ENCODE results near the gene CALCOCO2. TPM values are rescaled to one million over a fixed set of nuclear protein-coding genes. Genes with fewer than 3 reads are reported as not detected.

CALCOCO2 gene
- total and polyA plus RNA-seq, 2 of the 13 experiments (the other 11 are each of a cell fraction or from before 2014, with no cell fraction given): 72.9 to 111 TPM

DNA sequence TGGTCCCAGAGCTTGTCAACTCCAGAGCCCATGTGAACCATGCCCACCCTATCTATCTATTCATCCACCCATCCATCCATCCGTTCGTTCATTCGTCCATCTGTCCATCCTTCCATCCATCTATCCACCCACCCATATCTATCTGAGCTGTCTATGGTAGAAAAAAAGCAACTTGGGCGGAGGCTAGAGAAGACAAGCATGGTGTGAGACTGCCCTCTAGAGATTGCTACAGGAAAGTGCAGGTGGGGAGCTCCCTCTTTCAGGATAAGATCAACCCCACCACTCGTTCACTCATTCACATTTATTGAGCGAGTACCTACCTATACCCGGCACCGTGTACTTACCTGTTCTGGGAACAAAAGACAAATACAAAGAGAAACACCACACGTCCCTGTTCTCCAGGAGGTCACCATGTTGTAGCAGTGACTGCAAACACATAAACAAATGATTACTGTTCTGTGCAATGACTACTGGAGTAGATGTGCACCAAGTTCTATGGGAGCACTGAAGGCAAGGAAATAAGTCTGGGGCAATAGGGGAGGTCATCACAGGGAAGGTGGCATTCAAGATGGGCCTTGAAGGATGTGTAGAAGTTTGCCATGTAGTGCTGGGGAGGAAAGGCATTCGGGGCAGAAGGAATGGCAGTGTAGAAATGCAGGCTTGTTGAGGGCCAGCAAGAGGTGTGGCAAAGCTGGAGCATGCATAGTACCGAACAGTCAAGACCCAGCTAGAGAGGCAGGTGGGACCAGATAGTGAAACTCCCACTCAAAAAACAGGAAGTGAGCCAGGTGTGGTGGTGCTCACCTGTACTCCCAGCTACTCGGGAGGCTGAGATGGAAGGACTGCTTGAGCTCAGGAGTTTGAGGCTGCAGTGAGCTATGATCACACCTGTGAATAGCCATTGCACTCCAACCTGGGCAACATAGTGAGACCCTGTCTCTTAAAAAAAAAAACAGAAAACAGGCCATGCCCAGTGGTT is 48.4 kb downstream of the CALCOCO2 start (continued):
- no peak for TF ChIP-seq ZFP91 (CRISPR knock-in tag; IDR thresholded peaks at IDR 0.05; ENCODE audit: borderline replicate concordance)
- no peak for TF ChIP-seq ZNF18 (CRISPR knock-in tag; IDR thresholded peaks at IDR 0.05; ENCODE audit: insufficient replicate concordance)
- no peak for TF ChIP-seq ZMAT5 (CRISPR knock-in tag; IDR thresholded peaks at IDR 0.05; ENCODE audit: borderline replicate concordance, low read depth)
- TF ChIP-seq PTBP1 (IDR thresholded peaks at IDR 0.05; ENCODE audit: low read depth, low read length, poor library complexity, severe bottlenecking): no peak
- no peak for TF ChIP-seq ZNF296 (CRISPR knock-in tag; conservative IDR thresholded peaks at IDR 0.05)
- TF ChIP-seq ZNF652 (CRISPR knock-in tag; IDR thresholded peaks at IDR 0.05; ENCODE audit: borderline replicate concordance, low read depth): no peak
- no peak for TF ChIP-seq PLSCR1 (CRISPR knock-in tag; IDR thresholded peaks at IDR 0.05; ENCODE audit: borderline replicate concordance)
- TF ChIP-seq ZNF609 (CRISPR knock-in tag; IDR thresholded peaks at IDR 0.05; ENCODE audit: borderline replicate concordance): no peak
- no peak for TF ChIP-seq HIVEP1 (CRISPR knock-in tag; IDR thresholded peaks at IDR 0.05)
- TF ChIP-seq, protein P1, sequence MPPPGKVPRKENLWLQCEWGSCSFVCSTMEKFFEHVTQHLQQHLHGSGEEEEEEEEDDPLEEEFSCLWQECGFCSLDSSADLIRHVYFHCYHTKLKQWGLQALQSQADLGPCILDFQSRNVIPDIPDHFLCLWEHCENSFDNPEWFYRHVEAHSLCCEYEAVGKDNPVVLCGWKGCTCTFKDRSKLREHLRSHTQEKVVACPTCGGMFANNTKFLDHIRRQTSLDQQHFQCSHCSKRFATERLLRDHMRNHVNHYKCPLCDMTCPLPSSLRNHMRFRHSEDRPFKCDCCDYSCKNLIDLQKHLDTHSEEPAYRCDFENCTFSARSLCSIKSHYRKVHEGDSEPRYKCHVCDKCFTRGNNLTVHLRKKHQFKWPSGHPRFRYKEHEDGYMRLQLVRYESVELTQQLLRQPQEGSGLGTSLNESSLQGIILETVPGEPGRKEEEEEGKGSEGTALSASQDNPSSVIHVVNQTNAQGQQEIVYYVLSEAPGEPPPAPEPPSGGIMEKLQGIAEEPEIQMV (CRISPR knock-in tag; IDR thresholded peaks at IDR 0.05; ENCODE audit: low read depth): no peak
- 0 out of 2 replicates have a peak, but pooled peaks have one; percentile 53 for TF ChIP-seq ZNF44 (CRISPR knock-in tag; IDR thresholded peaks at IDR 0.05)
- TF ChIP-seq ZMYM2 (CRISPR knock-in tag; IDR thresholded peaks at IDR 0.05): no peak
- TF ChIP-seq ZNF557 (CRISPR knock-in tag; IDR thresholded peaks at IDR 0.05): no peak
- TF ChIP-seq ZNF563 (CRISPR knock-in tag; IDR thresholded peaks at IDR 0.05): no peak
- TF ChIP-seq ZNF746 (CRISPR knock-in tag; IDR thresholded peaks at IDR 0.05): no peak
- 0 out of 2 replicates have a peak, but pooled peaks have one; percentile 56 for TF ChIP-seq REPIN1 (CRISPR knock-in tag; IDR thresholded peaks at IDR 0.05; ENCODE audit: borderline replicate concordance, low read depth)
